Caco-2 (cell line): ENCODE results near the gene TENM3. TPM values are rescaled to one million over a fixed set of nuclear protein-coding genes. Genes with fewer than 3 reads are reported as not detected.

Experiments
- BruUV-seq: library from RNA; stranded (reverse); fragments of 400-500 nt; replicated peaks from 2 replicates; lab custom pipeline; 2021; lab: Mats Ljungman, UMichigan
- CTCF ChIA-PET: fragments of 300-600 bp; sonication (Branson Sonifier 250); formaldehyde crosslinking; loops from one replicate; lab custom pipeline; 2022; ENCODE audit warnings: antibody characterized with exemption; lab: Charles Lee
- POLR2A ChIA-PET: fragments of 300-600 bp; sonication (Branson Sonifier 250); formaldehyde crosslinking; loops from one replicate; lab custom pipeline; 2022; ENCODE audit warnings: antibody characterized with exemption; lab: Charles Lee
- DNase-seq, 2 experiments: peaks; one replicate each; pipeline versions ENCODE4 v3.0.0 to v3.0.0-alpha.2; 2020 to 2022
- H3K27me3 ChIP-seq: replicated peaks from 2 replicates; pipeline ENCODE4 v1.6.0; 2011; ENCODE audit warnings: low read length; ENCODE audit not compliant: control insufficient read depth, insufficient read depth
- H3K36me3 ChIP-seq: 2 replicates; pipeline ENCODE4 v1.5.1; 2011; ENCODE audit warnings: low read length; ENCODE audit not compliant: control insufficient read depth, insufficient read depth
- H3K4me1 ChIP-seq: fragments of 250-450 bp; sonication (Bioruptor Pico); 2 replicates; pipeline ENCODE4 v1.5.1; 2020; ENCODE audit warnings: mild to moderate bottlenecking
- H3K4me3 ChIP-seq: 2 replicates; pipeline ENCODE4 v1.5.1; 2011; ENCODE audit warnings: low read depth, mild to moderate bottlenecking, control low read depth, low read length
- H3K9me3 ChIP-seq: fragments of 250-450 bp; sonication (Bioruptor Pico); 2 replicates; pipeline ENCODE4 v1.5.1; 2020; ENCODE audit warnings: mild to moderate bottlenecking, moderate library complexity
- H3K27ac Mint-ChIP-seq: one replicate; pipeline ENCODE4 v1.8.0; 2022; ENCODE audit warnings: mixed read lengths; ENCODE audit not compliant: unreplicated experiment
- H3K27me3 Mint-ChIP-seq: one replicate; pipeline ENCODE4 v1.8.0; 2022; ENCODE audit warnings: mixed read lengths; ENCODE audit not compliant: insufficient read depth, unreplicated experiment
- H3K36me3 Mint-ChIP-seq: one replicate; pipeline ENCODE4 v1.8.0; 2022; ENCODE audit warnings: mild to moderate bottlenecking, mixed read lengths; ENCODE audit not compliant: insufficient read depth, unreplicated experiment
- H3K4me1 Mint-ChIP-seq: one replicate; pipeline ENCODE4 v1.8.0; 2022; ENCODE audit warnings: low read depth, mixed read lengths; ENCODE audit not compliant: unreplicated experiment
- H3K4me3 Mint-ChIP-seq: one replicate; pipeline ENCODE4 v1.8.0; 2022; ENCODE audit warnings: mild to moderate bottlenecking, moderate library complexity, mixed read lengths; ENCODE audit not compliant: unreplicated experiment
- H3K9me3 Mint-ChIP-seq: one replicate; pipeline ENCODE4 v1.8.0; 2022; ENCODE audit warnings: mixed read lengths; ENCODE audit not compliant: unreplicated experiment
- CTCF ChIP-seq, 2 experiments: fragments of 200-600 bp in 1 of 2; IDR thresholded peaks; 1 replicate in 1 of 2; 2 replicates in 1 of 2; pipeline versions ENCODE4 v1.5.1 to v1.8.0; 2011 to 2022; ENCODE audit warnings: antibody characterized with exemption in 1 of 2, control low read depth in 1 of 2, inconsistent platforms in 1 of 2, low read depth in 1 of 2, low read length in 1 of 2, mild to moderate bottlenecking in 1 of 2, moderate library complexity in 1 of 2; ENCODE audit not compliant: insufficient read depth in 1 of 2, severe bottlenecking in 1 of 2, unreplicated experiment in 1 of 2
- intact Hi-C: fragments of 100-400 bp; cut with micrococcal nuclease; formaldehyde crosslinking; loops from one replicate; pipeline ENCODE4 v1.10.0; 2022; ENCODE audit not compliant: unreplicated experiment
- total RNA-seq: library from RNA; stranded (reverse); gene quantifications from 2 replicates; pipeline ENCODE4 v1.2.3, GENCODE V29; 2022

Gene TENM3
- total RNA-seq, 1 experiment from 2014 or later: 94.7 TPM

DNA sequence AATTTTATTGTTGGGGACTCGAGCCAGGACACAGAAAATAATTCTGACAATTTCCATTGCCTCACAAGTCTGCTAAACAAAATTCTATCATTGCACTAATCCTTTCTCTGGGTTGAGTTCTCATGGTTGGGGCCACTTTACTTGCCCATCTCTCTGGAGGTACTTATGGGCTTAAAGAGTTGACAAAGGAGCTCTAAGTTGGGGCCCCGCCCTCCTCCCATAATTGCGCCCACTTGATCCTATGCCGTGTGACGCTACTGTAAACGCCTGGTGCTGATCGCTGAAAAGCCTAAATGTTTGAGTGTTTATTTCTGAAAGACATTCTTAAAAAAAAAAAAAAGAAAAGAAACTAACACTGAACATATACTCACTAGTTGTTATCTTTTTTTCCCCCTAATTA is 103.0 kb downstream of the TENM3 start:
- no peak for DNase-seq
- CTCF ChIA-PET: no interaction called here
- no peaks in the 10 kb centered on the region for H3K27me3 ChIP-seq
- BruUV-seq: no TSS peak
- no peaks in the 10 kb centered on the region for H3K9me3 Mint-ChIP-seq
- no peak overlapping the region for H3K4me3 Mint-ChIP-seq
- no peak overlapping the region for H3K4me3 ChIP-seq
- peaks cover 22% of the 10 kb centered on the region for H3K36me3 Mint-ChIP-seq
- intact Hi-C loops: loop anchor here (5.0 kb wide), 1 partner anchor 101 kb away; no protein-coding TSS in a partner anchor
- TF ChIP-seq CTCF (IDR thresholded peaks at IDR 0.05; ENCODE audit: insufficient read depth in 1 of 2, low read depth in 1 of 2, low read length in 1 of 2, severe bottlenecking in 1 of 2, unreplicated experiment in 1 of 2): no peak
- no peaks in the 10 kb centered on the region for H3K27me3 Mint-ChIP-seq
- POLR2A ChIA-PET: no interaction called here
- peaks cover 42% of the 10 kb centered on the region for H3K4me1 Mint-ChIP-seq
- H3K4me1 ChIP-seq: peaks cover 43% of the 10 kb centered on the region
- no peaks in the 10 kb centered on the region for H3K36me3 ChIP-seq
- no peaks in the 10 kb centered on the region for H3K9me3 ChIP-seq
- no peak overlapping the region for H3K27ac Mint-ChIP-seq

- Histone ChIP-seq H3K9me3 (no peaks in the 10 kb centered on the region), H3K4me3 (no peak overlapping the region), H3K4me1 (peaks cover 43% of the 10 kb centered on the region), H3K36me3 (no peaks in the 10 kb centered on the region), H3K27me3 (no peaks in the 10 kb centered on the region)
- Mint-ChIP-seq H3K36me3 (peaks cover 22% of the 10 kb centered on the region), H3K4me1 (peaks cover 42% of the 10 kb centered on the region), H3K4me3 (no peak overlapping the region), H3K9me3 (no peaks in the 10 kb centered on the region), H3K27me3 (no peaks in the 10 kb centered on the region), H3K27ac (peak overlapping the region; percentile 37)
- BruUV-seq: no TSS peak
- CTCF ChIA-PET: no interaction called here
- POLR2A ChIA-PET: no interaction called here
- DNase-seq: no peak
- no peak for TF ChIP-seq CTCF (IDR thresholded peaks at IDR 0.05; ENCODE audit: insufficient read depth in 1 of 2, low read depth in 1 of 2, low read length in 1 of 2, severe bottlenecking in 1 of 2, unreplicated experiment in 1 of 2)
- intact Hi-C loops: loop anchor here (5.0 kb wide), 1 partner anchor 100 kb away; no protein-coding TSS in a partner anchor
Measured at GRCh38 chr4:182346675-182347375, 103.6 kb downstream of the TENM3 start.

DNA sequence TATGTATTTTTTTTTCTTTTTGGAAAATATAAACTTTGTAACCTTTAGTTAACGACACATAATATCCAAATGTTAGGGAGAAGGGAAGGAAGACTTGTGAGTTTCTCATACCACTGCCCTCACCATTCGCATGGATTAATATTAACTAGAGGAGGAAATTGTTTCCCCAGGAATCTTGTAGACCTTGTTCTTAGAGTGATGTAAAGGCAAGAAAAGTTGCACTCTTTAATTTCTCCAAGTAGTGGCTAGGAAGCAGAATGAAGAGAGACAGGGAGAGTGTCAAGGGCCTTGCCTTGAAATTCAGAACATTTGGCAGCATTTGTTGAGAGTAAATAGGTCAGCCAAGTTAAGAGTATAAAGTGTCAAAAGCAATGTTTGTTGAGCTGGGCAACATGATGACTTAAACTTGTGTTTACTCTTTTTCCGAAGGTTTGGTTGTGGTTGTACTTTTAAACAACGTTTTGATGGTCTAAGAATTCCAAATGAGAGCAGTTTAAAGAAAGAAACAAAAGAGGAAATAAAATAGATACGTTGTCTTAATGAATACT is 105.7 kb downstream of the TENM3 start:
- POLR2A ChIA-PET: no interaction called here
- Mint-ChIP-seq H3K27me3 (no peaks in the 10 kb centered on the region), H3K4me1 (peaks cover 36% of the 10 kb centered on the region), H3K27ac (peak overlapping the region; percentile 78), H3K36me3 (peaks cover 30% of the 10 kb centered on the region), H3K9me3 (no peaks in the 10 kb centered on the region), H3K4me3 (no peak overlapping the region)
- no peak for TF ChIP-seq CTCF (IDR thresholded peaks at IDR 0.05; ENCODE audit: insufficient read depth in 1 of 2, low read depth in 1 of 2, low read length in 1 of 2, severe bottlenecking in 1 of 2, unreplicated experiment in 1 of 2)
- no peak overlapping the region for H3K4me3 ChIP-seq
- DNase-seq: no peak
- no peaks in the 10 kb centered on the region for H3K27me3 ChIP-seq
- peaks cover 37% of the 10 kb centered on the region for H3K4me1 ChIP-seq
- CTCF ChIA-PET: no interaction called here
- intact Hi-C loops: loop anchor here (5.0 kb wide), 1 partner anchor 98 kb away; no protein-coding TSS in a partner anchor
- TSS peak; percentile 12 for BruUV-seq
- H3K9me3 ChIP-seq: no peaks in the 10 kb centered on the region
- H3K36me3 ChIP-seq: no peaks in the 10 kb centered on the region
